Spinal cord (tissue), 10 donors: ENCODE measurements around the gene ZBTB14. TPM values are rescaled to one million over a fixed set of nuclear protein-coding genes. Genes with fewer than 3 reads are reported as not detected.

Source experiments
- DNase-seq, 6 donors: peaks; one replicate each; pipeline versions ENCODE4 v3.0.0 to v3.0.0-alpha.2; 2013 to 2015; ENCODE audit warnings: low spot score in 6 of 6, low read depth in 4 of 6
- H3K27ac ChIP-seq: one replicate; pipeline ENCODE4 v1.5.1; 2013; ENCODE audit warnings: low read depth, low read length, control low read depth
- H3K27me3 ChIP-seq: one replicate; pipeline ENCODE4 v1.6.1; 2013; ENCODE audit warnings: low read length; ENCODE audit not compliant: control insufficient read depth, insufficient read depth
- H3K36me3 ChIP-seq: one replicate; pipeline ENCODE4 v1.6.1; 2013; ENCODE audit warnings: low read length; ENCODE audit not compliant: control insufficient read depth, insufficient read depth
- H3K4me1 ChIP-seq: one replicate; pipeline ENCODE4 v1.6.1; 2013; ENCODE audit warnings: low read length; ENCODE audit not compliant: control insufficient read depth, insufficient read depth
- H3K4me3 ChIP-seq: one replicate; pipeline ENCODE4 v1.5.1; 2013; ENCODE audit warnings: low read depth, low read length, control low read depth
- H3K9me3 ChIP-seq: one replicate; pipeline ENCODE4 v1.6.1; 2013; ENCODE audit warnings: low read length; ENCODE audit not compliant: control insufficient read depth, insufficient read depth
- WGBS: methylation state at CpG from one replicate; pipeline ENCODE4 v1.1.5; 2013; ENCODE audit warnings: missing lambda C conversion rate; ENCODE audit not compliant: insufficient coverage; 5-methylcytosine and 5-hydroxymethylcytosine counted together
- polyA plus RNA-seq, 2 donors: library from polyadenylated mRNA; unstranded; fragments of 120-200 nt; gene quantifications; one replicate each; pipeline ENCODE4 v1.2.1, GENCODE V29; 2013; ENCODE audit not compliant: insufficient read length in 2 of 2
- total RNA-seq, 2 donors: library from RNA; depleted of rRNA in 1 of 2; stranded (reverse); fragments of 120-200 nt in 1 of 2; fragments of >200 nt in 1 of 2; gene quantifications; one replicate each; pipeline versions ENCODE4 v1.2.3 to v1.2.4, GENCODE V29; 2013 to 2014
- donor health status: healthy.

Gene ZBTB14
- total and polyA plus RNA-seq, 4 donors, result 16.6 to 24.2 (median 20.0) TPM

GRCh38 chr18:5294457-5295230 lies 882 bp downstream of the ZBTB14 start:
- Histone ChIP-seq H3K36me3 (peaks cover 12% of the 10 kb centered on the region), H3K4me1 (peaks cover 14% of the 10 kb centered on the region), H3K27me3 (no peaks in the 10 kb centered on the region), H3K27ac (peak overlapping the region; percentile 97), H3K9me3 (no peaks in the 10 kb centered on the region), H3K4me3 (peak overlapping the region; percentile 88)
- DNase-seq, result peak in 4 of 6 donors; percentile 35 to 89 (median 68)
- under 1% methylated on average over 53 of the region's 58 CpGs for WGBS

GRCh38 chr18:5294113-5294456 lies 1.4 kb downstream of the ZBTB14 start:
- Histone ChIP-seq H3K4me3 (peak overlapping the region; percentile 88), H3K27ac (peak overlapping the region; percentile 97), H3K4me1 (peaks cover 14% of the 10 kb centered on the region), H3K9me3 (no peaks in the 10 kb centered on the region), H3K27me3 (no peaks in the 10 kb centered on the region), H3K36me3 (peaks cover 12% of the 10 kb centered on the region)
- peak in 1 of 6 donors; percentile 3 for DNase-seq
- 81% methylated on average over 4 of the region's 5 CpGs for WGBS

GRCh38 chr18:5288517-5288935 lies 7.0 kb downstream of the ZBTB14 start:
- Histone ChIP-seq H3K27me3 (no peaks in the 10 kb centered on the region), H3K27ac (no peak overlapping the region), H3K4me1 (no peaks in the 10 kb centered on the region), H3K9me3 (no peaks in the 10 kb centered on the region), H3K4me3 (no peak overlapping the region), H3K36me3 (peaks cover 12% of the 10 kb centered on the region)
- DNase-seq, result no peak
- no CpG with 5 or more reads among the region's 2 CpGs for WGBS

- H3K36me3 ChIP-seq, result peaks cover 12% of the 10 kb centered on the region
- H3K9me3 ChIP-seq, result no peaks in the 10 kb centered on the region
- no peaks in the 10 kb centered on the region for H3K4me1 ChIP-seq
- DNase-seq, result no peak
- no peak overlapping the region for H3K27ac ChIP-seq
- H3K27me3 ChIP-seq, result no peaks in the 10 kb centered on the region
- WGBS, result 88% methylated on average over 2 of the region's 2 CpGs
- H3K4me3 ChIP-seq, result no peak overlapping the region
Measured at GRCh38 chr18:5287854-5288253, 7.7 kb downstream of the ZBTB14 start.

GRCh38 chr18:5286525-5286924 lies 9.0 kb downstream of the ZBTB14 start:
- Histone ChIP-seq H3K36me3 (peaks cover 11% of the 10 kb centered on the region), H3K27me3 (no peaks in the 10 kb centered on the region), H3K27ac (no peak overlapping the region), H3K4me3 (no peak overlapping the region), H3K4me1 (no peaks in the 10 kb centered on the region), H3K9me3 (no peaks in the 10 kb centered on the region)
- DNase-seq, result peak in 1 of 6 donors; percentile 35

GRCh38 chr18:5285326-5285725 lies 10.2 kb downstream of the ZBTB14 start:
- no peaks in the 10 kb centered on the region for H3K4me1 ChIP-seq
- H3K9me3 ChIP-seq, result peaks cover 2% of the 10 kb centered on the region
- no peak overlapping the region for H3K4me3 ChIP-seq
- H3K36me3 ChIP-seq, result no peaks in the 10 kb centered on the region
- WGBS, result 80% methylated on average over 2 of the region's 2 CpGs
- no peak overlapping the region for H3K27ac ChIP-seq
- DNase-seq, result peak in 4 of 6 donors; percentile 4 to 60 (median 32)
- H3K27me3 ChIP-seq, result no peaks in the 10 kb centered on the region

DNA sequence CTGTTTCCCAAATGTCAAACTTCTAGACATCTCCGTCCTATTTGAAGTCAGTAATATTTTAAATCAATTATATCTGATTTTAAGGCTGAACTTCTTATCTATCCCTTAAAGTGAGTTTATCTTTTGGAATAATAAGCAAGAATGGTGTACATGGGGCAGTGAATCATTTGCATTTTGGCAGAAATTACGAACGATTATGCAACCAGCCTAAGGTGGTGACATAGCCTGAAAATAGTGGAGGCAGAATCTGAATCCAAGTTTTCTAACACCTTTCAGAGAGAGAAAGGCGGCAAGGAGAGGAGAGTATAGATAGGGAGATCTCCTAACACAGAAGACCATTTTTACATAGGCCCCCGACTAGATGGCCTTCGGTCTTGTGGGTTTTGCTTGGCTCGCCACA lies 10.7 kb downstream of the ZBTB14 start:
- Histone ChIP-seq H3K27ac (no peak overlapping the region), H3K9me3 (peaks cover 2% of the 10 kb centered on the region), H3K4me1 (no peaks in the 10 kb centered on the region), H3K4me3 (no peak overlapping the region), H3K27me3 (no peaks in the 10 kb centered on the region), H3K36me3 (no peaks in the 10 kb centered on the region)
- no peak for DNase-seq
- 72% methylated on average over 4 of the region's 7 CpGs for WGBS

- no CpG with 5 or more reads among the region's 1 CpG for WGBS
- Histone ChIP-seq H3K27ac (no peak overlapping the region), H3K27me3 (no peaks in the 10 kb centered on the region), H3K9me3 (peaks cover 3% of the 10 kb centered on the region), H3K4me3 (no peak overlapping the region), H3K4me1 (no peaks in the 10 kb centered on the region), H3K36me3 (no peaks in the 10 kb centered on the region)
- no peak for DNase-seq
Measured at GRCh38 chr18:5282770-5283169, 12.8 kb downstream of the ZBTB14 start.

DNA sequence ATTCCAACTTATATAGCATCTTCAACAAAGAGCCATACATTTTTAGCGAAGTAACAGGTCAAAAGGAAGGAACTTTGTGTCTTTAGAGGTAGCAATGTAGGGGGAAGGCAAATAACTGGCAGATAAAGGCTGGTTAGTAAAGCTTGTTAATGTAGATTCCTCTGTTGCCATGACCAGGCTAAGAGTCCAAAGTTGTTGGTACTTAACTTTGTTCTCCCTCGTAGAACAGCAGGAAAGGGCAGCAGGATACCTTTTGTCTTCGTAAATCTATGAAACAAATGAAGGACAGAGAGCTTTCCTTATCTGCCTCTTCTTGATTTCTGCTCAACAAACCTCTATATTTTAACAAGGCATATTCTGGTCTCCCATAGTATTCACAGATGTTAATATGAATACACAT lies 18.6 kb downstream of the ZBTB14 start:
- WGBS, result 0% methylated on average over 1 of the region's 3 CpGs
- H3K36me3 ChIP-seq, result no peaks in the 10 kb centered on the region
- H3K27ac ChIP-seq, result no peak overlapping the region
- no peak for DNase-seq
- H3K4me1 ChIP-seq, result no peaks in the 10 kb centered on the region
- no peak overlapping the region for H3K4me3 ChIP-seq
- H3K27me3 ChIP-seq, result no peaks in the 10 kb centered on the region
- H3K9me3 ChIP-seq, result peaks cover 3% of the 10 kb centered on the region

GRCh38 chr18:5275872-5276271 lies 19.7 kb downstream of the ZBTB14 start:
- no peak overlapping the region for H3K4me3 ChIP-seq
- H3K36me3 ChIP-seq, result no peaks in the 10 kb centered on the region
- H3K27ac ChIP-seq, result no peak overlapping the region
- no peaks in the 10 kb centered on the region for H3K27me3 ChIP-seq
- no peak for DNase-seq
- WGBS, result no CpG with 5 or more reads among the region's 1 CpG
- no peaks in the 10 kb centered on the region for H3K4me1 ChIP-seq
- peaks cover 3% of the 10 kb centered on the region for H3K9me3 ChIP-seq
